IMR-90 (cell line): ENCODE results near the gene USP36. TPM values are rescaled to one million over a fixed set of nuclear protein-coding genes. Genes with fewer than 3 reads are reported as not detected.

ENCODE experiments used
- ATAC-seq: fragments of 200-7000 bp; cut with Tn5 transposase; 2 replicates; pipeline ENCODE4 v1.9.1; 2020; ENCODE audit warnings: low read depth, mild to moderate bottlenecking, moderate library complexity
- BruUV-seq: library from RNA; stranded (reverse); fragments of 400-500 nt; replicated peaks from 2 replicates; lab custom pipeline; 2021; lab: Mats Ljungman, UMichigan
- CTCF ChIA-PET: fragments of 300-600 bp; formaldehyde crosslinking; extraction: SDS; loops from one replicate; lab custom pipeline; 2021; ENCODE audit warnings: antibody characterized with exemption; lab: Yijun Ruan, JAX
- POLR2A ChIA-PET: fragments of 300-600 bp; sonication (Branson Sonifier 250); formaldehyde crosslinking; loops from one replicate; lab custom pipeline; 2022; ENCODE audit warnings: antibody characterized with exemption; ENCODE audit not compliant: unreplicated experiment; lab: Charles Lee
- DNase-seq: peaks from one replicate; pipeline ENCODE4 v3.0.0; 2013
- H2AFZ ChIP-seq: replicated peaks from 2 replicates; pipeline ENCODE3; 2013; ENCODE audit warnings: low read length, mild to moderate bottlenecking; ENCODE audit not compliant: poor library complexity
- H2AK5ac ChIP-seq: 2 replicates; pipeline ENCODE4 v1.6.1; 2013; ENCODE audit warnings: low read depth, low read length, inconsistent platforms
- H2AK9ac ChIP-seq: replicated peaks from 2 replicates; pipeline ENCODE3; 2013; ENCODE audit warnings: mild to moderate bottlenecking, low read depth, low read length, moderate library complexity; ENCODE audit not compliant: poor library complexity
- H2BK120ac ChIP-seq: 2 replicates; pipeline ENCODE4 v1.6.1; 2013; ENCODE audit warnings: low read depth, low read length, inconsistent platforms
- H2BK15ac ChIP-seq: 3 replicates; pipeline ENCODE4 v1.6.1; 2013; ENCODE audit warnings: low read depth, low read length, inconsistent platforms
- H2BK20ac ChIP-seq: 2 replicates; pipeline ENCODE4 v1.6.1; 2013; ENCODE audit warnings: low read depth, mild to moderate bottlenecking, inconsistent platforms, low read length, moderate library complexity
- H2BK5ac ChIP-seq: 2 replicates; pipeline ENCODE4 v1.6.1; 2013; ENCODE audit warnings: mild to moderate bottlenecking, low read depth, low read length, inconsistent platforms; ENCODE audit not compliant: poor library complexity, severe bottlenecking
- H3K14ac ChIP-seq: replicated peaks from 2 replicates; pipeline ENCODE4 v1.6.1; 2013; ENCODE audit warnings: low read depth, low read length, inconsistent platforms
- H3K18ac ChIP-seq: 2 replicates; pipeline ENCODE4 v1.6.1; 2013; ENCODE audit warnings: low read depth, low read length, control low read depth
- H3K23ac ChIP-seq: 2 replicates; pipeline ENCODE4 v1.6.1; 2013; ENCODE audit warnings: low read depth, low read length, inconsistent platforms
- H3K27ac ChIP-seq: 2 replicates; pipeline ENCODE4 v1.5.1; 2013; ENCODE audit warnings: mild to moderate bottlenecking, control low read depth, low read length; ENCODE audit not compliant: insufficient read depth
- H3K27me3 ChIP-seq: 2 replicates; pipeline ENCODE4 v1.6.1; 2013; ENCODE audit warnings: low read length; ENCODE audit not compliant: control insufficient read depth, insufficient read depth
- H3K36me3 ChIP-seq: 2 replicates; pipeline ENCODE4 v1.6.1; 2013; ENCODE audit warnings: low read length, mixed read lengths; ENCODE audit not compliant: control insufficient read depth, insufficient read depth
- H3K4ac ChIP-seq: 2 replicates; pipeline ENCODE4 v1.6.1; 2013; ENCODE audit warnings: low read depth, low read length, inconsistent platforms
- H3K4me1 ChIP-seq: 2 replicates; pipeline ENCODE4 v1.6.1; 2013; ENCODE audit warnings: low read length, mixed read lengths; ENCODE audit not compliant: control insufficient read depth, insufficient read depth
- H3K4me2 ChIP-seq: 2 replicates; pipeline ENCODE4 v1.6.1; 2013; ENCODE audit warnings: low read depth, mild to moderate bottlenecking, control low read depth, low read length, moderate library complexity
- H3K4me3 ChIP-seq: 2 replicates; pipeline ENCODE4 v1.5.1; 2013; ENCODE audit warnings: low read depth, mild to moderate bottlenecking, control low read depth, low read length, moderate library complexity; ENCODE audit not compliant: insufficient read depth
- H3K56ac ChIP-seq: 2 replicates; pipeline ENCODE4 v1.6.1; 2013; ENCODE audit warnings: low read length, inconsistent platforms; ENCODE audit not compliant: insufficient read depth; ENCODE audit errors: extremely low read depth
- H3K79me1 ChIP-seq, 2 experiments: 2 replicates each; pipeline ENCODE4 v1.6.1; 2013; ENCODE audit warnings: low read length in 2 of 2, inconsistent platforms in 1 of 2, low read depth in 1 of 2
- H3K9ac ChIP-seq: 2 replicates; pipeline ENCODE4 v1.6.1; 2013; ENCODE audit warnings: low read depth, low read length, control low read depth
- H3K9me1 ChIP-seq: 2 replicates; pipeline ENCODE4 v1.6.1; 2013; ENCODE audit warnings: low read length, inconsistent platforms; ENCODE audit not compliant: insufficient read depth
- H3K9me3 ChIP-seq: 2 replicates; pipeline ENCODE4 v1.6.1; 2013; ENCODE audit warnings: low read length; ENCODE audit not compliant: control insufficient read depth, insufficient read depth
- H4K20me1 ChIP-seq: 2 replicates; pipeline ENCODE4 v1.6.1; 2013; ENCODE audit warnings: low read length, inconsistent platforms; ENCODE audit not compliant: insufficient read depth
- H4K5ac ChIP-seq: 2 replicates; pipeline ENCODE4 v1.6.1; 2013; ENCODE audit warnings: mild to moderate bottlenecking, low read depth, low read length, control low read depth
- H4K8ac ChIP-seq, 2 experiments: 2 replicates each; pipeline ENCODE4 v1.6.1; 2013; ENCODE audit warnings: low read depth in 2 of 2, low read length in 2 of 2, control low read depth in 1 of 2, inconsistent platforms in 1 of 2
- H4K91ac ChIP-seq: 2 replicates; pipeline ENCODE4 v1.6.1; 2013; ENCODE audit warnings: low read depth, low read length, inconsistent platforms; ENCODE audit not compliant: insufficient read depth
- BHLHE40 ChIP-seq: fragments of 150-350 bp; IDR thresholded peaks from 2 replicates; pipeline ENCODE4 v1.6.1; 2016; ENCODE audit warnings: mild to moderate bottlenecking, low read depth, low read length
- CHD1 ChIP-seq: IDR thresholded peaks from 2 replicates; pipeline ENCODE4 v1.6.1; 2012; ENCODE audit warnings: low read depth, low read length, improper control_type of control experiment
- CTCF ChIP-seq: conservative IDR thresholded peaks from 2 replicates; pipeline ENCODE4 v1.5.1; 2012; ENCODE audit warnings: mild to moderate bottlenecking, low read depth, low read length, improper control_type of control experiment
- MAFK ChIP-seq: IDR thresholded peaks from 2 replicates; pipeline ENCODE4 v1.6.1; 2012; ENCODE audit warnings: low read depth, low read length, improper control_type of control experiment
- SMC3 ChIP-seq: fragments of 150-350 bp; IDR thresholded peaks from 2 replicates; pipeline ENCODE4 v1.6.1; 2016; ENCODE audit warnings: low read depth, mild to moderate bottlenecking, antibody characterized with exemption, low read length, moderate library complexity
- USF2 ChIP-seq: fragments of 150-350 bp; IDR thresholded peaks from 2 replicates; pipeline ENCODE4 v1.6.1; 2017; ENCODE audit warnings: mild to moderate bottlenecking, antibody characterized with exemption, low read length, low read depth
- WGBS, 2 experiments: methylation state at CpG; one replicate each; pipeline versions ENCODE4 v1.1.5 to v1.1.7; 2013; ENCODE audit warnings: missing lambda C conversion rate in 2 of 2; ENCODE audit not compliant: insufficient read length in 1 of 2; ENCODE audit errors: extremely low coverage in 2 of 2; 5-methylcytosine and 5-hydroxymethylcytosine counted together
- dilution Hi-C: fragments of 300-500 bp; cut with HindIII; formaldehyde crosslinking; loops from one replicate; pipeline ENCODE4 v1.14.3; 2018; ENCODE audit warnings: low sequenced_read_pairs; ENCODE audit not compliant: unreplicated experiment
- in situ Hi-C: fragments of 300-500 bp; cut with MboI; formaldehyde crosslinking; loops from 3 replicates; pipeline ENCODE4 v1.14.3; 2019; ENCODE audit warnings: low sequenced_read_pairs, inconsistent platforms, mixed read lengths
- intact Hi-C: fragments of 100-400 bp; cut with micrococcal nuclease; formaldehyde crosslinking; loops from 2 replicates; pipeline ENCODE4 v1.10.0; 2022
- polyA plus RNA-seq, 3 experiments: library from polyadenylated mRNA; depleted of rRNA; stranded (reverse); fragments of >200 nt; gene quantifications; 2 replicates each; pipeline ENCODE4 v1.2.3, GENCODE V29; 2012; ENCODE audit warnings: low replicate concordance in 1 of 3
- total RNA-seq: library from RNA; depleted of rRNA; stranded (reverse); fragments of >200 nt; gene quantifications from 2 replicates; pipeline ENCODE4 v1.2.3, GENCODE V29; 2012

The USP36 gene
- total and polyA plus RNA-seq, 2 of the 4 experiments (the other 2 are of a cell fraction) = 30.6 to 38.3 TPM

- POLR2A ChIA-PET = no interaction called here
- H3K9ac ChIP-seq = peak overlapping the region; percentile 79
- peak overlapping the region; percentile 76; the same call in 1 of the 2 replicates for H3K4me2 ChIP-seq
Measured at GRCh38 chr17:78884876-78885667, 44.5 kb upstream of the USP36 start.

More at GRCh38 chr17:78884876-78885667, 44.5 kb upstream of the USP36 start:
- dilution Hi-C loops (no loop called here), in situ Hi-C loops (no loop called here), intact Hi-C loops (no loop called here)
- H3K18ac ChIP-seq = peak overlapping the region; percentile 80; the same call in 1 of the 2 replicates
- 95% methylated on average over 12 of the region's 24 CpGs; no CpG with 5 or more reads in 1 of the 2 experiments for WGBS, 2 experiments
- H4K8ac ChIP-seq = peak overlapping the region; percentile 85; a peak in 3 of 4 replicates
- H3K14ac ChIP-seq = peak overlapping the region; percentile 91
- no peak overlapping the region for H3K4me3 ChIP-seq
- peak overlapping the region; percentile 100 for H2AK9ac ChIP-seq
- peaks cover 30 to 90% of the 10 kb centered on the region in 2 experiments for H3K79me1 ChIP-seq
- ATAC-seq (no peak), DNase-seq (no peak)
- H3K23ac ChIP-seq = peak overlapping the region; percentile 97
- H4K5ac ChIP-seq = peak overlapping the region; percentile 75; the same call in 1 of the 2 replicates
- H2BK120ac ChIP-seq = peak overlapping the region; percentile 98
- peaks cover 51% of the 10 kb centered on the region for H3K9me1 ChIP-seq
- peak overlapping the region; percentile 99 for H2BK5ac ChIP-seq
- H4K20me1 ChIP-seq = peaks cover 49% of the 10 kb centered on the region
- no peaks in the 10 kb centered on the region for H3K27me3 ChIP-seq
- peak overlapping the region; percentile 86 for H3K27ac ChIP-seq
- peaks cover 45% of the 10 kb centered on the region for H3K4me1 ChIP-seq
- CTCF ChIA-PET = no interaction called here
- H2AK5ac ChIP-seq = peak overlapping the region; percentile 97
- peak overlapping the region; percentile 61; the same call in 1 of the 2 replicates for H3K56ac ChIP-seq
- H3K36me3 ChIP-seq = peaks cover 4% of the 10 kb centered on the region; the same call in 1 of the 2 replicates
- no peak for TF ChIP-seq BHLHE40
- no peak for TF ChIP-seq CHD1
- 0 out of 2 replicates have a peak, but pooled peaks have one; percentile 30 for TF ChIP-seq MAFK
- no peak for TF ChIP-seq CTCF
- no peak for TF ChIP-seq SMC3
- no peak for TF ChIP-seq USF2
- no TSS peak for BruUV-seq
- peak overlapping the region; percentile 78 for H2BK15ac ChIP-seq
- peak overlapping the region; percentile 92 for H2BK20ac ChIP-seq
- peak overlapping the region; percentile 98 for H4K91ac ChIP-seq
- H3K9me3 ChIP-seq = no peaks in the 10 kb centered on the region
- peak overlapping the region; percentile 98 for H3K4ac ChIP-seq
- no peak overlapping the region for H2AFZ ChIP-seq
